Stimulated activated CD8-positive, alpha-beta memory T cell treated with anti-CD3 and anti-CD28 coated beads, Interleukin-7, amount 100 ng/mL, for 48 hours (primary cell): ENCODE data around the gene SLC34A3.
"Not testable (repeated sequence)": the region's sequence is repeated elsewhere in the genome, so short reads cannot be mapped to it uniquely, and the experiment has no call there.

Experiments used
- DNase-seq, 2 donors: peaks; one replicate each; pipeline ENCODE4 v3.0.0-alpha.2; 2020; ENCODE audit warnings: low read depth in 1 of 2; ENCODE audit errors: extremely low read depth in 1 of 2

SLC34A3 gene

DNA sequence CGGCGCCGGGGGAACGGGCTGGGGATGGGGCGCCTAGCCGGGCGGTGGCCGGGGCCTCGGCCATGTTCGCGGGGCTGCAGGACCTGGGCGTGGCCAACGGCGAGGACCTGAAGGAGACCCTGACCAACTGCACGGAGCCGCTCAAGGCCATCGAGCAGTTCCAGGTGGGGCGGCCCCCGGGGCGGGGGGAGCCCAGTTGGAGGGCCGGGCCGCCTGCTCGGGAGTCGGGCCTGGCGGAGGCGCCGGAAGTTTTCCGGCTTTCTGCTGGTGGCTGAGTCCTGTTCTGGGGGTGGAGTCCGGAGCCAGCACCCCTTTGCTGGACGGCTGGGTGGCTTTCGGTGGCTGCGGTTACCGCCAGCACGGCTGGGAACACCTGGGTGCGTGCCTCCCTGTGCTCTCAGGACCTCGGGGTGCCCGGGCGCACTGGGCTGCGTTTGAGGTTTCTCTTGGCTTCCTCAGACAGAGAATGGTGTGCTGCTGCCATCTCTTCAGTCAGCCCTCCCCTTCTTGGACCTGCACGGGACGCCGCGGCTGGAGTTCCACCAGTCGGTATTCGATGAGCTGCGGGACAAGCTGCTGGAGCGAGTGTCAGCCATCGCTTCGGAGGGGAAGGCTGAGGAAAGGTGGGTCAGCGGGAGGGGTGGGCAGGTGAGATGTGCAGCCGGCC, 24.9 kb downstream of the SLC34A3 start:
- DNase-seq, result no peak

DNA sequence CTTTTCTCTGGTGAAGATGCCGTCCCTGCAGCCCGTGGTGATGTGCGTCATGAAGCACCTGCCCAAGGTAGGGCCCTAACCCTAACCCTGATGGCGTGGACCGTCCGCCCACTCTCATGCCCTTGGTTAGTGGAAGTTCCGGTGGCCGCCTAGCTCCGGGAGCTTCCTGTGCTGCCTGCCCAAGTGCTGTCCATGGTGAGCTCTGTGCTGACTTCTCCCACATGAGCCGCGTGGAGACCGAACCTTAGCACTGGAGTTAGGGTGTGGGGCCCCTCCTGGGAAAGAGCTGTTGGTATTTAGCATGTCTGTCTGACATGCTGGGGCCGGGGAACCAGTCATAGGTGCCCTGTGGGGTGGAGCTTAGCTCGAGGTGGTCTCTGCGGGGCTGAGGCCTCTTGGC, 25.7 kb downstream of the SLC34A3 start:
- no peak for DNase-seq

DNA sequence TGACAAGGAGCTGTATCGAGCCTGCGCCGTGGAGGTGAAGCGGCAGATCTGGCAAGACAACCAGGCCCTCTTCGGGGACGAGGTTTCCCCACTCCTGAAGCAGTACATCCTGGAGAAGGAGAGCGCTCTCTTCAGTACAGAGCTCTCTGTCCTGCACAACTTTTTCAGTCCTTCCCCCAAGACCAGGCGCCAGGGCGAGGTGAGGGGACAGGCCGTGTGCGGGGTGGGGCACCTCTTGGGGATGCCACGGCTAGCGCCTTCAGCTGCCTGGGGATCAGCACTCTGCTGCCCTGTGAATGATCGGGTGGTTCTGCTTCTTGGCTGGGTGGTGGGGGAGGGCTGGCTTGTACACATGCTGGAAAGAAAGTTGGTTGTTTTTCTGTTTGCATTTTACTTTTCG, 26.2 kb downstream of the SLC34A3 start:
- DNase-seq, result no peak

DNA sequence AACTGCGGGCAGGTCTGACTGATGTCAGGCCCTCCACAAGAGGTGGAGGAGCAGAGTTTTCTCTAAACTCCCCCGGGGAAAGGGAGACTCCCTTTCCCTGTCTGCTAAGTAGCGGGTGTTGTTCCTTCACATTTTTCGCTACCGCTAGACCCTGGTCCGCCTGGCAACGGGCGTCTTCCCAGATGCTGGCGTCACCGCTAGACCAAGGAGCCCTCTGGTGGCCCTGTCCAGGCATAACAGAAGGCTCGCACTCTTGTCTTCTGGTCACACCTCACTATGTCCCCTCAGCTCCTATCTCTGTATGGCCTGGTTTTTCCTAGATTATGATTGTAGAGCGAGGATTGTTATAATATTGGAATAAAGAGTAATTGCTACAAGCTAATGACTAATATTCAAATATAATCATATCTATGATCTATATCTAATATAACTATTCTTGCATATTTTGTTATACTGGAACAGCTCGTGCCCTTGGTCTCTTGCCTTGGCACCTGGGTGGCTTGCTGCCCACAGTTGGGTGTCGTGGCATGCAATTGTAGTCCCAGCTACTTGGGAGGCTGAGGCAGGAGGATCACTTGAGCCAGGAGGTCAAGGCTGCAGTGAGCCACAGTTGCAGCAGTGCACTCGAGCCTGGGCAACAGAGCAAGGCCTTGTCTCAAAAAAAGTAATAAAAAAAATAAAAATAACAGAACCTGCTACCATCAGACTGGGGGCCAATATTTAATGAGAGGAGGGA, 31.6 kb downstream of the SLC34A3 start:
- DNase-seq, result not testable (repeated sequence)

DNA sequence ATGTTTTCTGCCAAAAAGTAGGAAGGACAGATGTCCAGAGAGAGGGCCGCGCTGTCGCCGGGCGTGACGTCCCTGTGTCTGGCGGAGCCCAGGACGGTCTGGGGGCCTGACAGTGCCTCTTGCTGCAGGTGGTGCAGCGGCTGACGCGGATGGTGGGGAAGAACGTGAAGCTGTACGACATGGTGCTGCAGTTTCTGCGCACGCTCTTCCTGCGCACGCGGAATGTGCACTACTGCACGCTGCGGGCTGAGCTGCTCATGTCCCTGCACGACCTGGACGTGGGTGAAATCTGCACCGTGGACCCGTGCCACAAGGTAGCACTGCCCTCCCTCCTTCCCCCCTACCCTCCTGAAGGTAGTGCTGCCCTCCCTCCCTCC, 32.2 kb downstream of the SLC34A3 start:
- DNase-seq, result no peak

DNA sequence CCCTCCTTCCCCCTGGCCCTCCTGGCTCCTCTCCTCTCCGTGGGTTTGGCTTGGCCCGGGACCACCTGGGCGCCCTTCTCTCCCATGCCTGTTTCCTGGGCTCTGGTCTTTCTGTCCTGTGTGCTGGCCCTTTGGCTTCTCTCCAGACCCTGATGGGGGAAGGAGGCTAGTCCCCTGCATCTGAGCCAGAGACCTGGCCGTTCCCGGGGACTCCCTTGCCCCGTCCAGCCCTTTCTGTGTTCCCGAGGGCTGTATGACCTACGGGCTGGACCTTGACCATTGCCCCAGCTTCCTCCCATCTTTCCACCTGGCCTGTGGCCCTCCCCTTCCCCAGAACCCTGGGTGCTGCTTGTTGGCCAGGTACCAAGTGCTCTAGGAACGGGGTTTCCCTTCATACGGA, 32.8 kb downstream of the SLC34A3 start:
- DNase-seq, result no peak

DNA sequence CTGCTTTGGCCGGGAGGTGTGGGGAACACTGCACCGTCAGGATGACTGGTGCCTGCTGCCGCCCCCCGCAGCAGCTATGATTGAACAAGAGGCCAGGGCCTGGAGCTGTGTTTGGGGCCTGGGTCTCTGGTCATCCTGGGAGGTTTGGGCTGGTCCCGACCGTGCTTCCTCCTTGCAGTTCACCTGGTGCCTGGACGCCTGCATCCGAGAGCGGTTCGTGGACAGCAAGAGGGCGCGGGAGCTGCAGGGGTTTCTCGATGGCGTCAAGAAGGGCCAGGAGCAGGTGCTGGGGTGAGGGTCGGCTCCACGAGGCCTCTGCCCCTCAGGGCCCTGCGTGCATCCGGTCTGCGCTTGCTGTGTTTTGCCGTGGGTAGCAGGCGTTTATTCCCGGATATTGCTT, 33.4 kb downstream of the SLC34A3 start:
- no peak for DNase-seq

DNA sequence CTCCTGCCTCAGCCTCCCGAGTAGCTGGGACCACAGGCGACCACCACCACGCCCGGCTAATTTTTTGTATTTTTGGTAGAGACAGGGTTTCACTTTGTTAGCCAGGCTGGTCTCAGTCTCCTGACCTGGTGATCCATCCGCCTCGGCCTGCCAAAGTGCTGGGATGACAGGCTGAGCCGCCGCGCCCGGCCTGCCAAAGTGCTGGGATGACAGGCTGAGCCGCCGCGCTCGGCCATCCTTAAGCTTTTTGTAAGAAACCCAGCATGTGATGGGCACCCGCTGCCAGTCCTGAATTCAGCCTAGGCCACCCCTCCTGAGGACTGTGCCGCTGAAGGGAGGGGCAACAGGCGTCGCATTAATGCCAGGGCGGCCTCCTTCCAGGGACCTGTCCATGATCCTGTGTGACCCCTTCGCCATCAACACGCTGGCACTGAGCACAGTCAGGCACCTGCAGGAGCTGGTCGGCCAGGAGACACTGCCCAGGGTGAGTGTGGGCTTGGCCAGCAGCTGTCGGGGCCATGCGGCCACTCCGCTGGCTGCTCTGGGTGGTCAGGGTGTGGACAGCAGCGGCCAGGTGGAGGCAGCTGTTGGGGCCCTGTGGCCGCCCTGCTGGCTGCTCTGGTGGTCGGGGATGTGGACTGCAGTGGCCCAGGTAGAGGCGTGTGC, 34.9 kb downstream of the SLC34A3 start:
- no peak for DNase-seq

DNA sequence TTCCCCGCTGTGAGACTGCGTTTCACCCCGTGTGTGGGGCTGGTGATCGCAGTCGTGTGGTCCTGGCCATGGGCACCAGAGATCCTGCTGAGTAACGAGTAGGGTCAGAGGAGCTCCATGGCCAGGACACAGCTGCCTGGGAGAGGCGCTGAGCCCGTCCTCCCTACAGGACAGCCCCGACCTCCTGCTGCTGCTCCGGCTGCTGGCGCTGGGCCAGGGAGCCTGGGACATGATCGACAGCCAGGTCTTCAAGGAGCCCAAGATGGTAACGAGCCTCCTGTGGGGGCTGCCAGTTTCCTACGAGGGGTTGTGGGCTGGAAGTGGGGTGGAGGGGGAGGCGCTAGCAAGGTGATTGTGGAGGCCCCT, 35.4 kb downstream of the SLC34A3 start:
- no peak for DNase-seq

DNA sequence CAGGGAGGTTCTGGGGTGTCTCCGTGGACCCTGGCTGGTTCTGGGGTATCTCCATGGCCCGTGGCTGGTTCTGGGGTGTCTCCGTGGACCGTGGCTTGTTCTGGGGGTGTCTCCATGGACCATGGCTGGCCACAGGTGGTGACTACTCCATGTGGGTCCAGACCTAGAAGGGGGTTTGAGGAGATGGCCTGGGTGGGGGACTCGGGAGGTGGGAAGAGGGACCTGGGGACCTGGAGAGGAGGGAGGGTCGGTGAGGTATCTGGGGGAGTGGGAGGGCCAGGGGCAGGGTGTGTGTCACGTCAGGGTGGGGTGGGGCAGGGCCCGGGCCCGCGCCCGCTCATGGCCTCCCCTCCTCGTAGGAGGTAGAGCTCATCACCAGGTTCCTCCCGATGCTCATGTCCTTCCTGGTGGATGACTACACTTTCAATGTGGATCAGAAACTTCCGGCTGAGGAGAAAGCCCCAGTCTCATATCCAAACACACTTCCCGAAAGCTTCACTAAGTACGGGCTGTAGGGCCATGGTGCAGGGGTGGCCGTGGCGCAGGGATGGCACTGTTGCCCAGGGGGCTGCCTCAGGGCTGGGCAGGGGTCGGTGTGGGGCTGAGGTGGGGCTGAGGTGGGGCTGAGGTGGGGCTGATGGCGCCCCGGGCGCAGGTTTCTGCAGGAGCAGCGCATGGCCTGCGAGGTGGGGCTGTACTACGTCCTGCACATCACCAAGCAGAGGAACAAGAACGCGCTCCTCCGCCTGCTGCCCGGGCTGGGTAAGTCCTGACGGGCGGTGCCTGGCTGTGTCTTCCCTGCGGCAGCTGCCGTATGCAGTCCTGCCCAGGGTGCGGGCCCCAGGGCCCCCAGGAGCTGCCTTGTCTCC, 36.1 kb downstream of the SLC34A3 start:
- DNase-seq, result no peak

DNA sequence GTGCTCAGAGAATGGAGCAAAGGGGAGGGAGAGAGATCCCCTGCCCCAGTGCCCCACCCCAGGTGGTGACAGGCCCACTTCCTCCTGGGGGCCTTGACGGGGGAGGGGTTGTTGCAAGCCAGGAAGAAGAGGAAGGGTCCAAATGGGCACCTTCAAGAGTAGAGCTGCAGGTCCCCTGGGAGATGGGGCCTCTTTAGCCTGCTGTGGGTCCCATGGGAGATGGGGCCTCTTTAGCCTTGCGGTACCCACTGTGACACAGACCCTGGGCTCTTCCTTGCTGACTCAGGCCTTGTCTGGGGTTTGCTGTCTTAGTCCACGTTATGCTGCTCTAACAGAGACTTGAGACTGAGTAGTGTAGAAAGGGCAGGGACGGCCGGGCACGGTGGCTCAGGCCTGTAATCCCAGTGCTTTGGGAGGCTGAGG, 37.2 kb downstream of the SLC34A3 start:
- DNase-seq, result no peak

DNA sequence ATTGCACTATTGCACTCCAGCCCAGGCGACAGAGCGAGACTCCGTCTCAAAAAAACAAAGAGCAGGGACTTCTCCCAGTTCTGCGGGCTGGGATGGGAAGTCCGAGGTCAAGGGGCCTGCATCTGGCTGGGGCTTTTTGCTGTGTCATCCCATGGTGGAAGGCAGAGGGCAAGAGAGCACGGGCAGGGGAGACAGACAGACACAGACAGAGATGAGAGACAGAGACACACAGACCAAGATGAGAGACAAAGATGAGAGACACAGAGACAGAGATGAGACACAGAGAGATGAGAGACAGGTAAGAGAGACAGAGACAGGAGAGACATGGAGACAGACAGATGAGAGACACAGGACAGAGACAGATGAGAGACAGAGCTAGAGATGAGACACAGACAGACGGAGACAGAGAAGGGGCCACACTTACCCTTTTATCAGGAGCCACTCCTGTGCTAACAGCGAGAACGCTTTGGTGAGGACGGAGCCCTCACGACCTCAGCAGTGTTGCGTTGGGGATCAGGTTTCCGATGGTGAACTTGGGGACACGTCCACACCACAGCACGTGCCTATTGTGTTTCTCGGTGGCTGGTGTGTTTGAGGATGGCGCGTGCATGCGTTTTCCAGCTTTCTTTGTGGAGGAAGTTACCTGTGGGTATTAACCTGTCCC, 38.0 kb downstream of the SLC34A3 start:
- no peak for DNase-seq

DNA sequence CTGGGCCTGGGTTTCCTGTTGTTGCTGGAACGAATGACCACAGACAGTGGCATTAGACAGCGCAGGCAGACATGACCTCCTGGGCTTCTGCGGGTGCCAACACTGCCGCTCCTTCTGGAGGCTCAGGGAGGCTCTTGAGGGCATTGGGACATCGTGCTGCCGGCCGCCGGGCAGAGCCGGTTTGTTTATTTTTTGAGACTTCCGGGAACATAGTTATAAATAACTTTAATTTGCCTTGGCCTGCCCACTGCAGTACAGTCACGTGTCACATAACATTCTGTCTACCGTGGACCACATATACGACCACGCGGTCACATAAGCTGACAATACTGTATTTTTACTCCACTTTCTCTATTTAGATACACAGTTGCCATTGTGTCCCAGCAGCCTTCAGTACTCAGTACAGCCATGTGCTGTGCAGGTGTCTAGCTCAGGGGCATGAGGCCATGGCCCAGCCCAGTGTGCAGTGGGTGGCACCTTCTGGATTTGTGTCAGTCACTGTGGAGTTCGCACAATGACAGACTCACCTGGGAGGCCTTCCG, 38.6 kb downstream of the SLC34A3 start:
- no peak for DNase-seq

DNA sequence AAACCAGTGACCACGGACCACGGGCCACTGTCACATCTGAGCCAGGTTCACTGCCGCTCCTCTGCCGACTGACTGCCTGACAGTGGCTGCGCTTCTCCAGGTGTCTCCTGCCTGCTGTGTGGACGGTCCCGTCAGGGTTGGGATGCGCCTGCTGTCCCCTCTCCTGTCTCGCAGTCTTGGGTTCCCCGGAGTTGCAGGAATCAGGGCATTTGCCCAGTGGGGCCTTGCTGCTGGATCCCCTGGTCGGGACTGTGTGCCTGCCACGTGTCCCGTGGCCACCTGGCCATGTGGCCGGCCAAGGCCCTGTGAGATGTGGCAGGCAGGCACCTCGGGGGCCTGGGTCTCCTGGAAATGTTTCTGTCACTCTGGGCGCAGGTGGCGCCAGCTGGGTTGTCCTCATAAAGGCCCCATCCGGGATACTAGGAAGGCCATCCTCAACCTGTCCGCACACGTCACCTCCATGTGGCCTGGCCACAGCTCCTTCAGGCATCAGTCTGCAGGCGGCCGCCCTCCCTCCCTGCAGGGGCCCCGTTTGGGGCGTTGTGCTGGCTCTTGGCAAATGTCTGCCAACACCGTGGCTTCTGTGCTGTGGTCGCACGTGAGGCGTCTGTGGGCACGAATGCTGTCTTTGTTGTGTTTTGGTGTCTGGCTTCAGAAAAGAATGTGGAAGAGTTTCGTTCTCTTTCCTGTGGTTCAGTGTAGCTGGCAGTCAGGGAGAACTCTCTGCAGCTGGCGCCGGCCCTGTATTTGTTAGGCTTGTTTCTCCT, 40.4 kb downstream of the SLC34A3 start:
- no peak for DNase-seq

DNA sequence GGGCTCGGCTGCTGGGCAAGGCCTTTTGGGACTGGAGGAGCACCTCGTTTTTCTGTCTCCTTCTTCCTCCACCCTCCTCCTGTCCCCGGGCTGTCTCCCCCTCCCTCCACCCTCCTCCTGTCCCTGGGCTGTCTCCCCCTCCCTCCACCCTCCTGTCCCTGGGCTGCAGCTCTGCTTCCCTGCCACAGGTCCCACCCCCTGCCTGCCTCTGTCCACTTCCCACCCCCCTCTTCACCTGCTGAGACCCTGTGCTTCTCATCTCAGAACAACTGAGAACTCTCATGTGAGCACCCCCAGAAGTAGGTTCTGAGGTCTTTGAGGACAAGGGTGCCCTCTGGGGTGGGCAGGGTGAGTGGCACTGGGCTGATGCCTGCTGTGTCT, 41.0 kb downstream of the SLC34A3 start:
- DNase-seq, result no peak

DNA sequence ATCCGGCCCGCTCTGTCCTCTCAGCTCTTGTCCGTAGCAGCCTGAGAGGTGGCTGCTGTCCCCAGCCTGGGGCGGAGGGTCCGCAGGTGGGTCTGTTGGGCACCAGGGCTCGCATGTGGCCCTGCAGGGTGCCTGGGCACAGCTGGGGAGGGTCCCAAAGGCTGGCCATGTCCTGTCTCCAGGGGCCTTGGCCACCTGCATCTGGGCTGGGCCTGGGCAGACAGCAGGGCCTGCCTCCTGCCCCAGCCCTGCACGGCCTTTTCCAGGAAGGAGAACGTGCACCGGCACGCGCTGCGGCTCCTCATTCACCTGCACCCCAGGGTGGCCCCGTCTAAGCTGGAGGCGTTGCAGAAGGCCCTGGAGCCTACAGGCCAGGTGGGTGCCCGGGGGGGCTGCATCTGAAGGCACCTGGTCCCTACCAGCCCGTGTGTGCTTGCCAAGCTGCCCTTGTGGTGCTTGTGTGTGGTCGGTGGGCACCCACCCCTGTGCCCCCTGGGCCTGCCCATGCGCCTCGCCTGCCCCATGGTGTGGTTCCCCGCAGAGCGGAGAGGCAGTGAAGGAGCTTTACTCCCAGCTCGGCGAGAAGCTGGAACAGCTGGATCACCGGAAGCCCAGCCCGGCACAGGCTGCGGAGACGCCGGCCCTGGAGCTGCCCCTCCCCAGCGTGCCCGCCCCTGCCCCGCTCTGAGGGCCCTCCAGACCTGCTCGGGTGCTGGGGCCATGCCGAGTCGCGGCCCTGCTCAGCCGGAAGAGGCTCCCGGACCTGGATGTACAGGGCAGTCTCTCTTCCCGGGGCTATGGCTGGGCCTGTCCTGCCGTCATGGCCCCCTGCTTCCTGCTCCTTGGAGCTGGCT, 41.8 kb downstream of the SLC34A3 start:
- DNase-seq, result no peak

DNA sequence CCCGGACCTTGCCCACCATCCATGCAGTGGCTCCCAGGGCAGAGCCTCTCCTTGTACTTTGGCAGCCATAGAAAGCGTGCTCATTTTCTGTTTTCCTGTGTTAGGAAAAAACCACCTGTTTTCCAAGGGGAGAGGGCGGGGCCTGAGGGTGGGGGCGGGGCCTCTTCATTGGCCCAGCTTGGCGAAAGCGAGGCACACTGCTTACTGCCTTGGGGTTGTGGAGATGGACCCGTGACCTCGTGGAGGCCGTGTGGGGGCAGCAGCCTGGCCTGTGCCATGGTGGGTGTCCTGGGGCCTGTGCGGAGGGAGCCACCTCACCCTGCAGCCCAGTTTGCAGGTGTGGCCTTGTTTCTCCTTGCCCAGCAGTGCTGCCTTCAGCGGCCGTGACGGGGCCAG, 42.4 kb downstream of the SLC34A3 start:
- DNase-seq, result no peak

DNA sequence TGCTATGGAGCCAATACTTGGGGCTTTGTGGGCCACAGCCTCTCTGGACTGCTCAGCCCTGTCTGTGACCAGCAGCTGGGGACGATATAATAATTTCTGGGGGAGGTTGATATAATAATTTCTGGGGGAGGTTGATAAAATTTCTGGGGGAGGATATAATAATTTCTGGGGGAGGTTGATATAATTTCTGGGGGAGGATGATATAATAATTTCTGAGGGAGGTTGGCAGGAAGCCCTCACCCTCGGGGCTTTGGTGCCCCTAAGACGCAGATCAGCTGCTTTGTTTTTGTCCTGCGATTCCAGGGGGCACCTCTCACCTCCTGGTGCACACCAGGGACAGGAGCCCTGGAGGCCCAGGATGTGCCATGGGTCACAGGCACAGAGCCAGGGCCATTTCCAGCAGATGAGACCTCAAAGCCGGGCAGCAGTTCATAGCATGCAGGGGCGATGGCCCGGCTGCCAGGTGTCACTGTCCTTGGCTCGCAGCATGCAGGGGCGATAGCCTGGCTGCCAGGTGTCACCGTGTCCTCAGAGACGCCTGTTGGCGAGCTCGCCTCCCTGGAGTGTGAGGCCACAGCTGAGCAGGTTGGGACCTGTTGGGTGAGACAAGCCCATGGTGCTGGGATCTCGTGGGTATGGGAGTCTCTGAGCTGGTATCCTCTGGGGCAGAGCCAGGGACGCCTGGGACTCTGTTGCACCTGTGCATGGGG, 43.1 kb downstream of the SLC34A3 start:
- no peak for DNase-seq
